GM23248 (cell line): ENCODE results near the gene CRTC3.

Source experiments
- EZH2 ChIP-seq: fragments of 200-600 bp; sonication (generic); IDR thresholded peaks from 2 replicates; pipeline ENCODE4 v1.6.1; 2018; ENCODE audit warnings: antibody characterized with exemption, mild to moderate bottlenecking; ENCODE audit not compliant: insufficient read depth, poor library complexity, severe bottlenecking
- EZH2phosphoT487 ChIP-seq: fragments of 200-600 bp; sonication (generic); IDR thresholded peaks from 2 replicates; pipeline ENCODE4 v1.6.1; 2018; ENCODE audit warnings: antibody characterized with exemption, moderate library complexity, mild to moderate bottlenecking, low read depth; ENCODE audit not compliant: insufficient read depth

GRCh38 chr15:90647326-90647725 lies 117.6 kb downstream of the CRTC3 start:
- TF ChIP-seq EZH2phosphoT487: no peak
- no peak for TF ChIP-seq EZH2
